WERI-Rb-1 (cell line): ENCODE measurements around the gene TUBGCP3.

Source experiments
- DNase-seq: peaks from one replicate; pipeline ENCODE4 v3.0.0-alpha.2; 2020
- H3K27ac ChIP-seq: fragments of 250-450 bp; sonication (Bioruptor Pico); 2 replicates; pipeline ENCODE4 v1.5.1; 2020; ENCODE audit warnings: mild to moderate bottlenecking, moderate library complexity
- H3K27me3 ChIP-seq: fragments of 250-450 bp; sonication (Bioruptor Pico); 2 replicates; pipeline ENCODE4 v1.5.1; 2021; ENCODE audit warnings: mild to moderate bottlenecking, low read depth, moderate library complexity; ENCODE audit not compliant: insufficient read depth, severe bottlenecking
- H3K36me3 ChIP-seq: fragments of 250-450 bp; sonication (Bioruptor Pico); 2 replicates; pipeline ENCODE4 v1.5.1; 2020; ENCODE audit warnings: mild to moderate bottlenecking, moderate library complexity
- H3K4me3 ChIP-seq: 2 replicates; pipeline ENCODE4 v1.5.1; 2011; ENCODE audit warnings: low read depth, mild to moderate bottlenecking, control low read depth, low read length
- H3K9me3 ChIP-seq: fragments of 250-450 bp; sonication (Bioruptor Pico); 2 replicates; pipeline ENCODE4 v1.5.1; 2021; ENCODE audit warnings: mild to moderate bottlenecking, moderate library complexity; ENCODE audit not compliant: severe bottlenecking
- TF ChIP-seq, protein P1 (sequence below): IDR thresholded peaks from 2 replicates; pipeline ENCODE4 v1.5.1; 2011; ENCODE audit warnings: low read depth, mild to moderate bottlenecking, control low read depth, inconsistent platforms, low read length

TUBGCP3 gene

GRCh38 chr13:112580211-112580610 is 7.7 kb downstream of the TUBGCP3 start:
- Histone ChIP-seq H3K9me3 (no peaks in the 10 kb centered on the region), H3K27me3 (no peaks in the 10 kb centered on the region), H3K4me3 (no peak overlapping the region), H3K36me3 (peaks cover 25% of the 10 kb centered on the region), H3K27ac (no peak overlapping the region)
- TF ChIP-seq, protein P1, sequence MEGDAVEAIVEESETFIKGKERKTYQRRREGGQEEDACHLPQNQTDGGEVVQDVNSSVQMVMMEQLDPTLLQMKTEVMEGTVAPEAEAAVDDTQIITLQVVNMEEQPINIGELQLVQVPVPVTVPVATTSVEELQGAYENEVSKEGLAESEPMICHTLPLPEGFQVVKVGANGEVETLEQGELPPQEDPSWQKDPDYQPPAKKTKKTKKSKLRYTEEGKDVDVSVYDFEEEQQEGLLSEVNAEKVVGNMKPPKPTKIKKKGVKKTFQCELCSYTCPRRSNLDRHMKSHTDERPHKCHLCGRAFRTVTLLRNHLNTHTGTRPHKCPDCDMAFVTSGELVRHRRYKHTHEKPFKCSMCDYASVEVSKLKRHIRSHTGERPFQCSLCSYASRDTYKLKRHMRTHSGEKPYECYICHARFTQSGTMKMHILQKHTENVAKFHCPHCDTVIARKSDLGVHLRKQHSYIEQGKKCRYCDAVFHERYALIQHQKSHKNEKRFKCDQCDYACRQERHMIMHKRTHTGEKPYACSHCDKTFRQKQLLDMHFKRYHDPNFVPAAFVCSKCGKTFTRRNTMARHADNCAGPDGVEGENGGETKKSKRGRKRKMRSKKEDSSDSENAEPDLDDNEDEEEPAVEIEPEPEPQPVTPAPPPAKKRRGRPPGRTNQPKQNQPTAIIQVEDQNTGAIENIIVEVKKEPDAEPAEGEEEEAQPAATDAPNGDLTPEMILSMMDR = no peak
- no peak for DNase-seq

DNA sequence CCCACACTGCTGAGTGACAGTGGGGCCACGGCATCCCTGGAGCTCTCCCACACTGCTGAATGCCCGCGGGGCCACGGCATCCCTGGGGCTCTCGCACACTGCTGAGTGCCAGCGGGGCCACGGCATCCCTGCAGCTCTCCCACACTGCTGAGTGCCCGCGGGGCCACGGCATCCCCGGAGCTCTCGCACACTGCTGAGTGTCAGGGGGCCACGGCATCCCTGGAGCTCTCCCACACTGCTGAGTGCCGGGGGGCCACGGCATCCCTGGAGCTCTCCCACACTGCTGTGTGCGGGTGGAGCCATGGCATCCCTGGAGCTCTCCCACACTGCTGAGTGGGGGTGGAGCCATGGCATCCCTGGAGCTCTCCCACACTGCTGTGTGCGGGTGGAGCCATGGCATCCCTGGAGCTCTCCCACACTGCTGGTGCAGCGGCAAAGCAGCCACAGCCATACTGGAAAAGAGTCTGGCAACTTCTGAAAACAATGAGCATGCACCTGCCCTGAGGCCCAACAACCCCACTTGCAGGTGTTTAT is 8.6 kb downstream of the TUBGCP3 start:
- TF ChIP-seq, protein P1 = no peak
- Histone ChIP-seq H3K36me3 (peaks cover 20% of the 10 kb centered on the region), H3K4me3 (no peak overlapping the region), H3K27me3 (no peaks in the 10 kb centered on the region), H3K9me3 (no peaks in the 10 kb centered on the region), H3K27ac (no peak overlapping the region)
- DNase-seq = no peak

DNA sequence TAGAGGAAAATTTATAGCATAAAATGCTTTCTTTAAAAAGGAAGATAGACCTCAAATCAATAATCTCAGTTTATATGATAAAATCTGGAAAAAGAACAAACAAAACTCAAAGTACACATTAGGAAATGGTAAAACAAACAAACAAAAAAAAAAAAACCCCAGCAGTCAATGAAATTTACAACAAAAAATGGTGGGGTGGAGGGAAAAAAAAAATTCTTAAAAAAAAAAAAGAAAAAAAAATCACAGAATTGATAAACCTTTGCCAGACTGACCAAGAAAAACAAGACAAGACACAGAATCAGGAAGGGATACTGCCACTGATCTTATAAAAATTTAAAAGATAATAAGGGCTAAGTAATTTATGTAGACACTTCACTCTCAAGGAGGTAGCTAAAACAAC is 11.2 kb downstream of the TUBGCP3 start:
- Histone ChIP-seq H3K27ac (no peak overlapping the region), H3K27me3 (no peaks in the 10 kb centered on the region), H3K36me3 (peaks cover 2% of the 10 kb centered on the region), H3K9me3 (no peaks in the 10 kb centered on the region), H3K4me3 (no peak overlapping the region)
- TF ChIP-seq, protein P1 = no peak
- DNase-seq = no peak

DNA sequence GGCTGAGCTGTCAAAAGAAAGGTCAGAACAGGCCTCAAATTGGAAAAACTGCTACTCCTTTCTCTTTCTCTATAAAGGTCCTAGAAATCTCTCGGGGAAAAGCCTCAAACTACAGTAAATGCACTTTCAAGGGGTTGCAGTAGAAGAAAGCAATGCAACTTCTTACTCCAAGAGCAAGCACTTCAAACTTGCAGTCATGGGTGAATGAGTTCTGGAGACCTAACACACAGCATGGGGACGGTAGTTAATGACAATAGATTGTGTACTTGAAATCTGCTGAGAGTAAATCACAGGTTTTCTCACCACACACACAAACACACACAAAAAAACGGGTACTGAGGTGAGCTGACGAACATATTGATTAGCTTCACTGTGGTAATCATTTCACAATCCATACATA is 11.8 kb downstream of the TUBGCP3 start:
- H3K36me3 ChIP-seq = peaks cover under 1% of the 10 kb centered on the region
- H3K27me3 ChIP-seq = no peaks in the 10 kb centered on the region
- TF ChIP-seq, protein P1 = no peak
- no peaks in the 10 kb centered on the region for H3K9me3 ChIP-seq
- H3K27ac ChIP-seq = no peak overlapping the region
- no peak for DNase-seq
- no peak overlapping the region for H3K4me3 ChIP-seq

DNA sequence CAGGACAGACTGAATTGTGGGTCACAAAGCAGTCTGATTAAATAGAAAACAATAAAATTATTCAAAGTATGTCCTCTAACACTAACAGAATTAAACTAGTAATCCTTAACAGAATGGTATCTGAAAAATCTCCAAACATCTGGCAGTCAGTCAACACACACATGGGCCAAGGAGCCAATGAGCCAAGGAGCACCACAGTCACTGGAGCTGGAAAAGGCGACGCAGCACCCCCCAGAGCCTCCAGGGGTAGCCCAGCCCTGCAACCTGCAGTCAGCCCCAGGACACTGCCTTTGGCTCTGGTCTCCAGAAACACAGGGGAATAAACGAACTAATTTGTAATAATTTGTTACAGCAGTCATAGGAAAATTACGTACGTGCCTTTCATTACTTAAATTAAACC is 12.3 kb downstream of the TUBGCP3 start:
- Histone ChIP-seq H3K27me3 (no peaks in the 10 kb centered on the region), H3K9me3 (no peaks in the 10 kb centered on the region), H3K36me3 (peaks cover 5% of the 10 kb centered on the region), H3K27ac (no peak overlapping the region), H3K4me3 (no peak overlapping the region)
- no peak for DNase-seq
- TF ChIP-seq, protein P1 = peak; percentile 15; the same call in 1 of the 2 replicates
